SK-N-SH (cell line): Measurements from ENCODE around the gene PLSCR2.

ENCODE experiments used
- EP300 ChIP-seq, 2 experiments: IDR thresholded peaks; 2 replicates each; pipeline versions ENCODE4 v1.4.0 to v1.6.1; 2012; ENCODE audit warnings: borderline replicate concordance in 1 of 2, low read depth in 1 of 2, low read length in 1 of 2
- EZH2phosphoT487 ChIP-seq: fragments of 200-600 bp; sonication (generic); IDR thresholded peaks from 2 replicates; pipeline ENCODE4 v1.6.1; 2017; ENCODE audit warnings: low read depth, mixed run types, mild to moderate bottlenecking, antibody characterized with exemption, moderate library complexity, borderline replicate concordance
- FOSL2 ChIP-seq: IDR thresholded peaks from 2 replicates; pipeline ENCODE4 v1.4.0; 2012; ENCODE audit warnings: low read depth, mild to moderate bottlenecking, moderate library complexity, borderline replicate concordance
- POLR2AphosphoS5 ChIP-seq: IDR thresholded peaks from 2 replicates; pipeline ENCODE4 v1.6.1; 2012; ENCODE audit warnings: low read depth, low read length
- RFX5 ChIP-seq: IDR thresholded peaks from 2 replicates; pipeline ENCODE4 v1.6.1; 2012; ENCODE audit warnings: mild to moderate bottlenecking, improper control_type of control experiment, low read length
- TAF1 ChIP-seq: IDR thresholded peaks from 2 replicates; pipeline ENCODE4 v1.6.1; 2012; ENCODE audit warnings: low read depth, mild to moderate bottlenecking, low read length, moderate library complexity, borderline replicate concordance
- YY1 ChIP-seq: IDR thresholded peaks from 2 replicates; pipeline ENCODE4 v1.4.0; 2012; ENCODE audit warnings: low read depth, mild to moderate bottlenecking
- TF ChIP-seq, protein P1 (sequence below): IDR thresholded peaks from 2 replicates; pipeline ENCODE4 v1.4.0; 2012; ENCODE audit warnings: low read depth, borderline replicate concordance
- TF ChIP-seq, protein P2 (sequence below): fragments of 200-600 bp; sonication (generic); IDR thresholded peaks from 2 replicates; pipeline ENCODE4 v1.6.1; 2017; ENCODE audit warnings: antibody characterized with exemption, mild to moderate bottlenecking, moderate library complexity
- TF ChIP-seq, protein P3 (sequence below): IDR thresholded peaks from 2 replicates; pipeline ENCODE4 v1.4.0; 2012; ENCODE audit warnings: low read depth

DNA sequence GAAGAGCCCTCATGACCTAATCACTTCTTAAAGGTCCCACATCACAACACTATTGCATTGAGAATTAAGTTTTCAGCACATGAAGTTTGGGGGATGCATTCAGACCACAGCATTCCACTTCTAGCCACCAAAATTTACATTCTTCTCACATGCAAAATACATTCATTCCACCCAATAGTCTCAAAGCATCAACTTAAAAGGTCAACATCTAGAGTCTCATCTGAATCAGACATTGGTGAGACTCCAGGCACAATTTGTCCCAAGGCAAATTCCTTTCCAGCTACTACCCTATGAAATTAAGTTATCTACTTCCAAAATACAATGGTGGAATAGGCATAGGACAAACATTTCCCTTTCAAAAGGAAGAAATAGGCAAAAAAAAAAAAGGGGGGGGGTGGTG, 64.9 kb downstream of the PLSCR2 start:
- TF ChIP-seq EZH2phosphoT487 (no peak), YY1 (no peak), RFX5 (no peak), POLR2AphosphoS5 (no peak), FOSL2 (no peak), TAF1 (no peak), EP300 (IDR thresholded peaks at IDR 0.05; ENCODE audit: borderline replicate concordance in 1 of 2, low read depth in 1 of 2, low read length in 1 of 2) (no peak)
- TF ChIP-seq, protein P1, sequence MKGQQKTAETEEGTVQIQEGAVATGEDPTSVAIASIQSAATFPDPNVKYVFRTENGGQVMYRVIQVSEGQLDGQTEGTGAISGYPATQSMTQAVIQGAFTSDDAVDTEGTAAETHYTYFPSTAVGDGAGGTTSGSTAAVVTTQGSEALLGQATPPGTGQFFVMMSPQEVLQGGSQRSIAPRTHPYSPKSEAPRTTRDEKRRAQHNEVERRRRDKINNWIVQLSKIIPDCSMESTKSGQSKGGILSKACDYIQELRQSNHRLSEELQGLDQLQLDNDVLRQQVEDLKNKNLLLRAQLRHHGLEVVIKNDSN = no peak
- TF ChIP-seq, protein P2, sequence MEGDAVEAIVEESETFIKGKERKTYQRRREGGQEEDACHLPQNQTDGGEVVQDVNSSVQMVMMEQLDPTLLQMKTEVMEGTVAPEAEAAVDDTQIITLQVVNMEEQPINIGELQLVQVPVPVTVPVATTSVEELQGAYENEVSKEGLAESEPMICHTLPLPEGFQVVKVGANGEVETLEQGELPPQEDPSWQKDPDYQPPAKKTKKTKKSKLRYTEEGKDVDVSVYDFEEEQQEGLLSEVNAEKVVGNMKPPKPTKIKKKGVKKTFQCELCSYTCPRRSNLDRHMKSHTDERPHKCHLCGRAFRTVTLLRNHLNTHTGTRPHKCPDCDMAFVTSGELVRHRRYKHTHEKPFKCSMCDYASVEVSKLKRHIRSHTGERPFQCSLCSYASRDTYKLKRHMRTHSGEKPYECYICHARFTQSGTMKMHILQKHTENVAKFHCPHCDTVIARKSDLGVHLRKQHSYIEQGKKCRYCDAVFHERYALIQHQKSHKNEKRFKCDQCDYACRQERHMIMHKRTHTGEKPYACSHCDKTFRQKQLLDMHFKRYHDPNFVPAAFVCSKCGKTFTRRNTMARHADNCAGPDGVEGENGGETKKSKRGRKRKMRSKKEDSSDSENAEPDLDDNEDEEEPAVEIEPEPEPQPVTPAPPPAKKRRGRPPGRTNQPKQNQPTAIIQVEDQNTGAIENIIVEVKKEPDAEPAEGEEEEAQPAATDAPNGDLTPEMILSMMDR = no peak
- TF ChIP-seq, protein P3, sequence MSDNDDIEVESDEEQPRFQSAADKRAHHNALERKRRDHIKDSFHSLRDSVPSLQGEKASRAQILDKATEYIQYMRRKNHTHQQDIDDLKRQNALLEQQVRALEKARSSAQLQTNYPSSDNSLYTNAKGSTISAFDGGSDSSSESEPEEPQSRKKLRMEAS = no peak
